NCI-H2081 (cell line): ENCODE data around the gene ERICH6.
A peak's percentile ranks its signal among the peaks of the same experiment; 100 is the strongest.

Experiments
- DNase-seq, 2 experiments: peaks; one replicate each; lab custom pipeline; 2025; lab: John Stamatoyannopoulos, UW

The ERICH6 gene

DNA sequence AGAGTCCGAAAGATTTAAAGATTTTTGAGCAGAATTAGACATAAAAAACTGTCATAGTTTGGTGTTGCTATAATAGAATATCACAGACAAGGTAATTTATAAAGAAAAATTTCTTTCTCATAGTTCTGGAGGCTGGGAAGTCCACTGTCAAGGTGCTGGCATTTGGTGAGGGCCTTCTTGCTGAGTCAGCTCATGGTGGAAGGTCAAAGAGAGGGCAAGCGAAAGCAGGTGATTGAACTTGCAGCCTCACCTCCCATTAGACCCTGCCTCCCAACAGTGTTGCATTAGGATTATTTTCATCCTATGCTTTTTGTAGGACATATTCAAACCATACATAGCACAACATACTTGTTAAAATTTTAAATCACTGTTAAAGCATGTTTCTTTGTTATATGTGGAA lies 90.7 kb downstream of the ERICH6 start:
- DNase-seq = no peak

GRCh38 chr3:150612494-150612893 lies 91.2 kb downstream of the ERICH6 start:
- no peak for DNase-seq

DNA sequence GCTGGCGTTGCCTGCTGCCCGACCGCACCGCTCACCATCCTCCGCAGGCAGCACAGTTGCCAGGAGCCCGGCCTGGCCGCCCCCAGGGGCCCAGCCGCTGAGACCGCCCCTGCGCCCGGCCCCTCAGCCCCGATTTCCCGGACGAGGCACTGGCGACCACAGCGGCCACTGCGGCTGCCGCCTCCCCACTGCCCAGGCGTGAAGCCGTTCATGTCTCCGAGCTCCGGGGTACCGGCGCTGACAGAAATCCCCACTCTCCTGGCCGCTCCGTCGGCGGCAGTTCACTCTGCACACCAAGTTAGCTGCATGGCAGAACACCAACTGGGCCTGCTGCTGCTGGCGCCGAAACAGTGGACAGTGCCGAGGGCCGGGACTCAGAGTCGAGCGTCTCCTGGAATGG lies 92.1 kb downstream of the ERICH6 start:
- DNase-seq = no peak

DNA sequence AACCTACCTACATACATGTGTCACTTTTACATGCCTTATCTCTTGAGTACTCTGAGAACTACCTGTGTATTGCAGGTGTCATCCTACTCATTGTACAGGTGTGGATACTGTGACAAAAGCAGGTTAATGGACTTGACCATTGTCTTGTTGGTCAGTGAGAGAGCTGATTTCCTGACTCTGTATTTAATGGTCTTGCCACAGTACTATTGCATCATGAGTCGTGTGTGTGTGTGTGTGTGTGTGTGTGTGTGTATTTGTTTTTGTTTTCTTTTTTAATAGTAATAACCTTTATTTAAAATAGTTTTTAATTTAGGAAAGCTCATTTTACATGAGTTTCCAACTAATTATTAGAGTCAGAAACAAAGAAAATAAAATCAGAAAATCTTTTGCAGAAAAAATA lies 92.9 kb downstream of the ERICH6 start:
- DNase-seq = peak; percentile 9 to 23

GRCh38 chr3:150609988-150610387 lies 93.7 kb downstream of the ERICH6 start:
- DNase-seq = no peak
